ENCODE data around the gene SHQ1. TPM values are rescaled to one million over a fixed set of nuclear protein-coding genes. Genes with fewer than 3 reads are reported as not detected.

The SHQ1 gene
- total RNA-seq, 1 donor = 16.4 TPM

GRCh38 chr3:72821161-72821781 lies 27.0 kb downstream of the SHQ1 start:
- H3K4me3 ChIP-seq (ENCODE audit: low read length) = no peak overlapping the region
- no peaks in the 10 kb centered on the region for H3K9me3 ChIP-seq (ENCODE audit: low read depth, low read length)
- H3K4me1 ChIP-seq (ENCODE audit: insufficient read depth, low read length) = peaks cover 21% of the 10 kb centered on the region
- no peaks in the 10 kb centered on the region for H3K27me3 ChIP-seq (ENCODE audit: insufficient read depth, low read length)

DNA sequence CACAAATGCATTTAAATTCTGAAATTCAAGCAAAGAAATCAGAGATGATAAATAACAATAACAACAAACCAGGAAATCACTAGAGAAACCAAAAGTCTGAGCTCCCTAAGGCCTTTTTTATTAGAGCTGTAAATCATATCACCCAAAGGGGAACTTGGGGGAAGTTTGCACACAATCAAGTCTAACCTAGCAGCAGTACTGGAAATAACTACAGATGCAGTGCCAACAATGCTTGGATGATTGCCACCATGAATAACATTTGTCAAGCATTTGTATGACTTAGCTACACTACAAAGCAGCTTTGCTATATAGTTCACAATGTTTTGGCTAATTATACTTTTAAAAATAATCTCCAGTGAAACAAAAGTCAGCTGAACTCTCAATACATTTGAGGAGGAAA lies 27.8 kb downstream of the SHQ1 start:
- Histone ChIP-seq H3K9me3 (ENCODE audit: low read depth, low read length) (no peaks in the 10 kb centered on the region), H3K4me3 (ENCODE audit: low read length) (no peak overlapping the region), H3K27me3 (ENCODE audit: insufficient read depth, low read length) (no peaks in the 10 kb centered on the region), H3K4me1 (ENCODE audit: insufficient read depth, low read length) (peaks cover 21% of the 10 kb centered on the region)

DNA sequence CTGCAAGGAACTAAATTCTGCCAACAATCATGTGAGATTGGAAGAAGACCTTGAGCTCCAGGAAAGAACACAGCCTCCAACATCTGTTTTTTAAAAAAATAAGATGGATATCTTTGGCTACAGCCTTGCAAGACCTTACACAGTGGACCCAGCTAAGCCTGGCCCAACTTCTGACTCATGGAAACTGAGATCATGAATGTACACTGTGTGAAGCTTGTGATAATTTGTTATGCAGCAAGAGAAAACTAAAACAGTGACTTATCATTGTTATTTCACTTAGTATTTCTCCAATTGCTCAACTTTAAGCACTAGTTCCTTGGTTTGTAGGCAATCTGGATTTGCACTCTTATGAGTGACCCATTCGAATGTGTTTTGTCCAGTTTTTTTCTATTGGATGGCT lies 29.3 kb downstream of the SHQ1 start:
- H3K27me3 ChIP-seq (ENCODE audit: insufficient read depth, low read length) = no peaks in the 10 kb centered on the region

GRCh38 chr3:72818092-72818773 lies 30.0 kb downstream of the SHQ1 start:
- no peak overlapping the region for H3K4me3 ChIP-seq (ENCODE audit: low read length)
- no peaks in the 10 kb centered on the region for H3K9me3 ChIP-seq (ENCODE audit: low read depth, low read length)
- H3K27me3 ChIP-seq (ENCODE audit: insufficient read depth, low read length) = no peaks in the 10 kb centered on the region
- peaks cover 21% of the 10 kb centered on the region for H3K4me1 ChIP-seq (ENCODE audit: insufficient read depth, low read length)

More for the DNA sequence above, 29.3 kb downstream of the SHQ1 start:
- Histone ChIP-seq H3K4me1 (ENCODE audit: insufficient read depth, low read length) (peaks cover 21% of the 10 kb centered on the region), H3K9me3 (ENCODE audit: low read depth, low read length) (no peaks in the 10 kb centered on the region), H3K4me3 (ENCODE audit: low read length) (no peak overlapping the region)

DNA sequence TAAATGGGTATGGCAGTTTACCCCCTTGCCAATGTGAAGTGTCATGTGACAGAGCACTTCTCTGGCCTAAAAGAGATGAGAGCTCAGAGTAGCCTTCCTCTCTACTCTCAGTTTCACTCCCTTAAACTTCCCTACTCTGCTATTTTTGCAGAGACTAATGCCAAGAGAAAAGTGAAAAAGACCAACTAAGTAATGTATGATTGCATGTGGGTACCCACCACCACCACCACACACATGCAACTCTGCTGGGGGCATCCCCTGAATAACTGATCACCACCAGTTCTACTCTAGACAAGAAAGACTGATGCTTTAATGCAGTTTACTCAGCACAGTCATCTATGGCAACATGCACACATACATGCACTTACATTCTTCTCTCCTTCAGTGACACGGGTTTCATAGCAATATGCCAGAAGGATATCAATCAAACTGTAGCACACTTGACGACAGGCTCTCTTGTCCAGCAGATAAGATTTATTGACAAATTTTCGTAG lies 31.3 kb downstream of the SHQ1 start:
- Histone ChIP-seq H3K9me3 (ENCODE audit: low read depth, low read length) (no peaks in the 10 kb centered on the region), H3K4me3 (ENCODE audit: low read length) (no peak overlapping the region)

DNA sequence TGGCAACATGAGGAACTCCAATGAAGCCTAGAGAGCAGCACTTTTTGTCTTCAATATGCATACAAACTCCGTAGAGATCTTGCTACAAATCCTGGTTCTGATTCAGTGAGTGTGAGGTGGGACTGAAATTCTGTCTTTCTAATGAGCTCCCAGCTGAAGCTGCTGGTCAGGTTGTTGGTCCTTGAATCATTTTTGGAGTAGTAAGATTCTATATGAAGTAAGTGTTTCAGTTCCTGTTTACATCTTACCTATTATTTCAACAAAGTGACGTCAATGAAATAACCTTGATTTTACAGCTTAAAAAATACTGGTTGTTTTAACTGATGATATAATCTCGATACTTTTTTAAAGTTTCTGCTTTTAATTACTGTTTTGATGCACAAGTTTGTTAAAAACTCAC lies 33.9 kb downstream of the SHQ1 start:
- no peaks in the 10 kb centered on the region for H3K27me3 ChIP-seq (ENCODE audit: insufficient read depth, low read length)
- no peak overlapping the region for H3K4me3 ChIP-seq (ENCODE audit: low read length)
- H3K9me3 ChIP-seq (ENCODE audit: low read depth, low read length) = no peaks in the 10 kb centered on the region
- no peaks in the 10 kb centered on the region for H3K4me1 ChIP-seq (ENCODE audit: insufficient read depth, low read length)

More for the DNA sequence above, 31.3 kb downstream of the SHQ1 start:
- Histone ChIP-seq H3K4me1 (ENCODE audit: insufficient read depth, low read length) (peaks cover 16% of the 10 kb centered on the region), H3K27me3 (ENCODE audit: insufficient read depth, low read length) (no peaks in the 10 kb centered on the region)

GRCh38 chr3:72812201-72812600 lies 36.0 kb downstream of the SHQ1 start:
- no peaks in the 10 kb centered on the region for H3K9me3 ChIP-seq (ENCODE audit: low read depth, low read length)
- H3K4me1 ChIP-seq (ENCODE audit: insufficient read depth, low read length) = no peaks in the 10 kb centered on the region
- H3K27me3 ChIP-seq (ENCODE audit: insufficient read depth, low read length) = no peaks in the 10 kb centered on the region
- no peak overlapping the region for H3K4me3 ChIP-seq (ENCODE audit: low read length)

DNA sequence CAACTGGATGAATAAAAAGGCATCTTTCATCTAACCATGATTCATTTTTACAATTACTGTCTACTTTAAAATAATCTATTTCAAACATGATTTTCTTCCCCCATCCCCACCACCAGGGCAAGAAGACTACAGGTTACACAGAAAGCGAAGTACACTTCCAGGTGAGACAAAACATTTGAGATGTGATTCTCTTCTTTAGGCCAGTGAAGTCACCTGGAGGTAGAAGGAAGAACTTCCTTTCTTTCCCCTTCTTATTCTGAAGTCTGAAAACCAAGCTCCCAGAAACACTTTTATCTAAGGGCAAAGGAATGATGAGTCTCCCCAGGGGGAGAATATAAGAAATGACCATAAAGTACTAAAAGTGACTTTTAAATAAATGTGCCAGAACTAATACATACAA lies 36.7 kb downstream of the SHQ1 start:
- Histone ChIP-seq H3K4me1 (ENCODE audit: insufficient read depth, low read length) (no peaks in the 10 kb centered on the region), H3K4me3 (ENCODE audit: low read length) (no peak overlapping the region), H3K9me3 (ENCODE audit: low read depth, low read length) (no peaks in the 10 kb centered on the region), H3K27me3 (ENCODE audit: insufficient read depth, low read length) (no peaks in the 10 kb centered on the region)

- Histone ChIP-seq H3K27me3 (ENCODE audit: insufficient read depth, low read length) (no peaks in the 10 kb centered on the region), H3K4me3 (ENCODE audit: low read length) (no peak overlapping the region), H3K4me1 (ENCODE audit: insufficient read depth, low read length) (no peaks in the 10 kb centered on the region), H3K9me3 (ENCODE audit: low read depth, low read length) (no peaks in the 10 kb centered on the region)
Measured at GRCh38 chr3:72810659-72811434, 37.4 kb downstream of the SHQ1 start.

DNA sequence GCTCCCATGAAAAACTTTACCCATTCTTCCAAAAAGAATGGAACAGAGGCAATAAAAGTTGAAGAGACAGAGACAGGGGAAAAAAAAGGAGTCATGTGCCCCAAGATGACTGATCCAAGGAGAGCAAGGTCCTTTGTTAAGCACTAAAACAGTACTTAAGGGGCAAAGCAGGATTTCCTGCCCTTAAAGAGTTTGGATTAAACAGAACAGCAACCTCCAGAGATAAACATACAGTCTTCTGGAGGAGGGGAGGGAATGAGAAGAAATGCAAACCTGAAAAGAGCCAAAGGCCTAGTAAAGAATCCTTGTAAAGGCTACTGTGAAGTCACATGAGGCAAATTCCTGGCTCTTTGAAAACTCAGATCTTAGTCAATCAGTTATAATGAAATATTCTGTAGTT lies 38.2 kb downstream of the SHQ1 start:
- Histone ChIP-seq H3K27me3 (ENCODE audit: insufficient read depth, low read length) (no peaks in the 10 kb centered on the region), H3K9me3 (ENCODE audit: low read depth, low read length) (no peaks in the 10 kb centered on the region)

GRCh38 chr3:72804361-72804760 lies 43.9 kb downstream of the SHQ1 start:
- Histone ChIP-seq H3K4me3 (ENCODE audit: low read length) (no peak overlapping the region), H3K4me1 (ENCODE audit: insufficient read depth, low read length) (no peaks in the 10 kb centered on the region), H3K27me3 (ENCODE audit: insufficient read depth, low read length) (no peaks in the 10 kb centered on the region)

More for the DNA sequence above, 38.2 kb downstream of the SHQ1 start:
- no peaks in the 10 kb centered on the region for H3K4me1 ChIP-seq (ENCODE audit: insufficient read depth, low read length)
- H3K4me3 ChIP-seq (ENCODE audit: low read length) = no peak overlapping the region

GRCh38 chr3:72803573-72803972 lies 44.7 kb downstream of the SHQ1 start:
- Histone ChIP-seq H3K4me1 (ENCODE audit: insufficient read depth, low read length) (no peaks in the 10 kb centered on the region), H3K9me3 (ENCODE audit: low read depth, low read length) (no peaks in the 10 kb centered on the region), H3K4me3 (ENCODE audit: low read length) (no peak overlapping the region), H3K27me3 (ENCODE audit: insufficient read depth, low read length) (no peaks in the 10 kb centered on the region)

More at GRCh38 chr3:72804361-72804760, 43.9 kb downstream of the SHQ1 start:
- no peaks in the 10 kb centered on the region for H3K9me3 ChIP-seq (ENCODE audit: low read depth, low read length)

GRCh38 chr3:72802001-72802400 lies 46.2 kb downstream of the SHQ1 start:
- H3K4me1 ChIP-seq (ENCODE audit: insufficient read depth, low read length) = no peaks in the 10 kb centered on the region
- no peaks in the 10 kb centered on the region for H3K27me3 ChIP-seq (ENCODE audit: insufficient read depth, low read length)
- no peak overlapping the region for H3K4me3 ChIP-seq (ENCODE audit: low read length)
- H3K9me3 ChIP-seq (ENCODE audit: low read depth, low read length) = no peaks in the 10 kb centered on the region

DNA sequence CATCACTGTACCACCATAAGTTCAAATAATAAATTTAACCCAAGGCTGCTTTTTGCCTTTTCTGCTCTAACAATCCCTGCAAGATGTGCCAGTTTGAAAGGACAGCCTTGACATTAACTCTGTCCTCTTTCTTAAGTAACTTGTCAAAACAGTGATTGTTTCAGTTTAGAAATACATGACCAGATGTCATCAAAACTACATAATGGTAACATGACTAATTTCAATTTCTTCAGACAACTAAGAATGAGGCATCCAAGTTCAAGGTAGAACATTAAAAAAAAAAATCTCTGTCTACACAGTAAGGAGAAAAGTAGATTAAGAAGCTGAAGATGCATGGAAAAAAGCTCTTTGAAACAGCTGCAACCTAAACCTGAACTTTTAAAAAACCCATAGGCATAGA lies 47.4 kb downstream of the SHQ1 start:
- no peaks in the 10 kb centered on the region for H3K4me1 ChIP-seq (ENCODE audit: insufficient read depth, low read length)
- H3K9me3 ChIP-seq (ENCODE audit: low read depth, low read length) = no peaks in the 10 kb centered on the region
- no peaks in the 10 kb centered on the region for H3K27me3 ChIP-seq (ENCODE audit: insufficient read depth, low read length)
- H3K4me3 ChIP-seq (ENCODE audit: low read length) = no peak overlapping the region

DNA sequence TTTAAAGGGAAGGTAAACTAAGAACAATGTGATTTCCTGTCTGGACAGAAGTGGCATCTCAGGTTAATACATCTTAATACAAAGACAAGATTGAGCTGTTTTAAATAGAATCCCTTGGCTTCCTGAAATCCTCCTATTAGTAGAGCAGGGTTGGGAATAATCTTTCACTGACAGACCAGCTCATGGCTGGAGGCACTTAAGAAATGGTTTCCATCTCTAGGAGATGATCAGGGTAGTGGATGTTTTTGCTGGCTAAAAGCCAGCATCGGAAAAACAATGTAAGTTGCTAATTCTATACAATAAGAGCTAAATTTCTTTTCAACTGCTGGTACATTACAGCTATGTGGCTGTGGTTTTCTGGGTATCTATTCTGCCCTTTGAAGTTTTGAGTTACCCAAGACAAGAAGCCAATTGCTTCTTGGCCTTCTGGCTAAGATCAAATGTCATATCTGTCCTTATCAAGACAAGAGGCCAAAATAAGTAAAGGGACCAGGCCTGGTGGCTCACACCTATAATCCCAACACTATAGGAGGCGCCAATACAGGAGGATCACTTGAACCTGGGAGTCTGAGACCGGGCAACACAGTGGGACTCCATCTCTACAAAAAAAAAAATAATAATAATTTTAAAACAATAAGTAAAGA lies 49.6 kb downstream of the SHQ1 start:
- Histone ChIP-seq H3K9me3 (ENCODE audit: low read depth, low read length) (no peaks in the 10 kb centered on the region), H3K4me1 (ENCODE audit: insufficient read depth, low read length) (no peaks in the 10 kb centered on the region), H3K4me3 (ENCODE audit: low read length) (no peak overlapping the region), H3K27me3 (ENCODE audit: insufficient read depth, low read length) (no peaks in the 10 kb centered on the region)

Data from mononuclear cell (primary cell).